Brain pericyte (primary cell): ENCODE data around the gene CDK11B.

ENCODE experiments used
- DNase-seq: peaks from one replicate; pipeline ENCODE4 v3.0.0-alpha.2; 2012; ENCODE audit warnings: low read depth, low spot score

The CDK11B gene

GRCh38 chr1:1616045-1616790 lies 42.6 kb downstream of the CDK11B start:
- DNase-seq, result no peak

- DNase-seq, result peak; percentile 76
Observed at GRCh38 chr1:1615256-1616044, 43.4 kb downstream of the CDK11B start, which contains the start of gene MIB2. Gene MIB2 (plus strand): TSS chr1:1615500. CDS start chr1:1623453, 7,953 bp downstream.

GRCh38 chr1:1614954-1615255 lies 43.9 kb downstream of the CDK11B start:
- DNase-seq, result no peak

GRCh38 chr1:1614204-1614953 lies 44.4 kb downstream of the CDK11B start:
- no peak for DNase-seq

- DNase-seq, result no peak
Observed at GRCh38 chr1:1613509-1614082, 45.2 kb downstream of the CDK11B start.

GRCh38 chr1:1612104-1612400 lies 46.8 kb downstream of the CDK11B start:
- no peak for DNase-seq

GRCh38 chr1:1610796-1611195 lies 48.0 kb downstream of the CDK11B start:
- DNase-seq, result no peak

- no peak for DNase-seq
Observed at GRCh38 chr1:1609822-1610485, 48.9 kb downstream of the CDK11B start.

- no peak for DNase-seq
Observed at GRCh38 chr1:1606232-1606631, 52.6 kb downstream of the CDK11B start.

- DNase-seq, result no peak
Observed at GRCh38 chr1:1605724-1606123, 53.1 kb downstream of the CDK11B start.

GRCh38 chr1:1605034-1605591 lies 53.7 kb downstream of the CDK11B start:
- no peak for DNase-seq

- no peak for DNase-seq
Observed at GRCh38 chr1:1604374-1605033, 54.3 kb downstream of the CDK11B start.

- no peak for DNase-seq
Observed at GRCh38 chr1:1603671-1604373, 55.0 kb downstream of the CDK11B start.

- DNase-seq, result no peak
Observed at GRCh38 chr1:1602968-1603506, 55.8 kb downstream of the CDK11B start.

GRCh38 chr1:1602304-1602967 lies 56.4 kb downstream of the CDK11B start:
- no peak for DNase-seq

GRCh38 chr1:1601564-1602303 lies 57.1 kb downstream of the CDK11B start:
- DNase-seq, result no peak

GRCh38 chr1:1600861-1601563 lies 57.8 kb downstream of the CDK11B start:
- DNase-seq, result no peak
